Measurements from ENCODE around the gene ZBTB32.
A peak's percentile ranks its signal among the peaks of the same experiment; 100 is the strongest.
"Not testable (repeated sequence)": the region's sequence is repeated elsewhere in the genome, so short reads cannot be mapped to it uniquely, and the experiment has no call there.

ZBTB32 gene

DNA sequence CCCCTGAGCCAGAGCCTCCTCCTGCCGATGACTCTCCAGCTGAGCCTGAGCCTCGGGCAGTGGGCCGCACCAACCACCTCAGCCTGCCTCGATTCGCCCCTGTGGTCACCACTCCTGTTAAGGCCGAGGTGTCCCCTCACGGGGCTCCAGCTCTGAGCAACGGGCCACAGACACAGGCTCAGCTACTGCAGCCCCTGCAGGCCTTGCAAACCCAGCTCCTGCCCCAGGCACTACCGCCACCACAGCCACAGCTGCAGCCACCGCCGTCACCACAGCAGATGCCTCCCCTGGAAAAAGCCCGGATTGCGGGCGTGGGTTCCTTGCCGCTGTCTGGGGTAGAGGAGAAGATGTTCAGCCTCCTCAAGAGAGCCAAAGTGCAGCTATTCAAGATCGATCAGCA lies 17.0 kb downstream of the ZBTB32 start:
- H3K27ac ChIP-seq: peak overlapping the region; percentile 14; the same call in 1 of the 2 replicates
- TF ChIP-seq, protein P1, sequence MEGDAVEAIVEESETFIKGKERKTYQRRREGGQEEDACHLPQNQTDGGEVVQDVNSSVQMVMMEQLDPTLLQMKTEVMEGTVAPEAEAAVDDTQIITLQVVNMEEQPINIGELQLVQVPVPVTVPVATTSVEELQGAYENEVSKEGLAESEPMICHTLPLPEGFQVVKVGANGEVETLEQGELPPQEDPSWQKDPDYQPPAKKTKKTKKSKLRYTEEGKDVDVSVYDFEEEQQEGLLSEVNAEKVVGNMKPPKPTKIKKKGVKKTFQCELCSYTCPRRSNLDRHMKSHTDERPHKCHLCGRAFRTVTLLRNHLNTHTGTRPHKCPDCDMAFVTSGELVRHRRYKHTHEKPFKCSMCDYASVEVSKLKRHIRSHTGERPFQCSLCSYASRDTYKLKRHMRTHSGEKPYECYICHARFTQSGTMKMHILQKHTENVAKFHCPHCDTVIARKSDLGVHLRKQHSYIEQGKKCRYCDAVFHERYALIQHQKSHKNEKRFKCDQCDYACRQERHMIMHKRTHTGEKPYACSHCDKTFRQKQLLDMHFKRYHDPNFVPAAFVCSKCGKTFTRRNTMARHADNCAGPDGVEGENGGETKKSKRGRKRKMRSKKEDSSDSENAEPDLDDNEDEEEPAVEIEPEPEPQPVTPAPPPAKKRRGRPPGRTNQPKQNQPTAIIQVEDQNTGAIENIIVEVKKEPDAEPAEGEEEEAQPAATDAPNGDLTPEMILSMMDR (conservative IDR thresholded peaks at IDR 0.05): no peak

DNA sequence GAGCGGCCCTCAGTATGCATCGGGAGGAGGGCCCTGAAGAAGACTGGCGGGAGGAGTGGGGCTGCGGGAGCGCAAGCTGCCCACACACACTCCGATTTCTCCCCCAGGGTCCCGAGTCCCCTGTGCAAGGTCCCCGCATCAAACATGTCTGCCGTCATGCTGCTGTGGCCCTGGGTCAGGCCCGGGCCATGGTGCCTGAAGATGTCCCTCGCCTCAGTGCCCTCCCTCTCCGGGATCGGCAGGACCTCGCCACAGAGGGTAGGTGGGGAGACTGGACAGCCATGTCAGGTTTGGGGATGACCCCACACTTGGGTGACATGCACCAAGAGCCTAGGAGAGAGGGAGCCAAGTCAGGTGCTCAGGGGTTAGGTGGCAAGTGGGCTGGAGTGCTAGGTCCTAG lies 18.1 kb downstream of the ZBTB32 start:
- TF ChIP-seq, protein P1 (conservative IDR thresholded peaks at IDR 0.05): no peak
- no peak overlapping the region for H3K27ac ChIP-seq

DNA sequence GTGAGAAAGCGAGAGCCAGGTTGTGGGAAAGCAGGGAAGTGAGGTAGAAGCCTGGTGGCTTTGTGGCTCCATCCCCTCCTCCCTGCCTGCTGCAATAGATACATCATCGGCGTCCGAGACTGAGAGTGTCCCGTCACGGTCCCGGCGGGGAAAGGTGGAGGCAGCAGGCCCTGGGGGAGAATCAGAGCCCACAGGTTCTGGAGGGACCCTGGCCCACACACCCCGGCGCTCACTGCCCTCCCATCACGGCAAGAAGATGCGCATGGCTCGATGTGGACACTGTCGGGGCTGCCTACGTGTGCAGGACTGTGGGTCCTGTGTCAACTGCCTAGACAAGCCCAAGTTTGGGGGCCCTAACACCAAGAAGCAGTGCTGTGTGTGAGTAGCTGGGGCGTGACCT lies 18.5 kb downstream of the ZBTB32 start:
- TF ChIP-seq, protein P1 (conservative IDR thresholded peaks at IDR 0.05): no peak
- H3K27ac ChIP-seq: no peak overlapping the region

DNA sequence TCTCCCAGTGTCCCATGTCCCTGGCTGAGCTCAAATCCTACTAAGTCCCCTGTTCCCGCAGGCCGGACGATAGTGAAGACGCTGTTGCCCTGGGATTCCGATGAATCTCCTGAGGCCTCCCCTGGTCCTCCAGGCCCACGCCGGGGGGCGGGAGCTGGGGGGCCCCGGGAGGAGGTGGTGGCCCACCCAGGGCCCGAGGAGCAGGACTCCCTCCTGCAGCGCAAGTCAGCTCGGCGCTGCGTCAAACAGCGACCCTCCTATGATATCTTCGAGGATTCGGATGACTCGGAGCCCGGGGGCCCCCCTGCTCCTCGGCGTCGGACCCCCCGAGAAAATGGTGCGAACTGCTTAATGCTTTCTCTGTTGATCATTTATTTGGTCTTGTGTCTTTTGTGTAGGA lies 19.3 kb downstream of the ZBTB32 start:
- TF ChIP-seq, protein P1 (conservative IDR thresholded peaks at IDR 0.05): no peak

DNA sequence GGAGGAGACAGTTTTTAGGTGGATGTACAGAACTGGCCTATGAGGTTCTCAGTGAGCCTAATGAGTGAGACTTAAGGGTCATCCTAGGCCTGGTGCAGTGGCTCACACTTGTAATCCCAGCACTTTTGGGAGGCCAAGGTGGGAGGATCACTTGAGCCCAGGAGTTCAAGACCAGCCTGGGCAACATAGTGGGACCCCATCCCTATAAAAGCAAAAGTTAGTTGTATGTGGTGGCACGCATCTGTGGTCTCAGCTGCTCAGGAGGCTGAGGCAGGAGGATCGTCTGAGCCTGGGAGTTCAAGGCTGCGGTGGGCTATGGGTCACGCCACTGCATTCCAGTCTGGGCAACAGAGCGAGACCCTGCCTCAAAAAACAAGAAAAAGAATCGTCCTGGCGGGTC lies 19.8 kb downstream of the ZBTB32 start:
- not testable (repeated sequence) for H3K27ac ChIP-seq

More for the DNA sequence above, 19.3 kb downstream of the ZBTB32 start:
- H3K27ac ChIP-seq: no peak overlapping the region

DNA sequence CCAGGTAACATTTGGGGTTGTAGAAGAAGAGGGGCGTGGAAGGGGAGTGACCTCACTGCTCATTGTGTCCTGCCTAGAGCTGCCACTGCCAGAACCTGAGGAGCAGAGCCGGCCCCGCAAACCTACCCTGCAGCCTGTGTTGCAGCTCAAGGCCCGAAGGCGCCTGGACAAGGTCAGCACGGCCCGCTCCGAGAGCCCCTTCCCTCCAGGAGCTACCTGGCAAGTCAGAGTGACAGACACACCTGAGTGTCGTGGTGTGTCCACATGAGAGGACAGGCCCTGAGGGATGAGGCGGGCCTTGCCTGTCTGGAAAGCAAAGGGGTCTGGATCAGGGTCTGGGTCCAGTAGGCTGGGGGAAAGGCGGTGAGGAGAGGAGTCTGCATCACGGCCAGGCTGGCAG lies 20.2 kb downstream of the ZBTB32 start:
- no peak overlapping the region for H3K27ac ChIP-seq
- TF ChIP-seq, protein P1 (conservative IDR thresholded peaks at IDR 0.05): no peak

DNA sequence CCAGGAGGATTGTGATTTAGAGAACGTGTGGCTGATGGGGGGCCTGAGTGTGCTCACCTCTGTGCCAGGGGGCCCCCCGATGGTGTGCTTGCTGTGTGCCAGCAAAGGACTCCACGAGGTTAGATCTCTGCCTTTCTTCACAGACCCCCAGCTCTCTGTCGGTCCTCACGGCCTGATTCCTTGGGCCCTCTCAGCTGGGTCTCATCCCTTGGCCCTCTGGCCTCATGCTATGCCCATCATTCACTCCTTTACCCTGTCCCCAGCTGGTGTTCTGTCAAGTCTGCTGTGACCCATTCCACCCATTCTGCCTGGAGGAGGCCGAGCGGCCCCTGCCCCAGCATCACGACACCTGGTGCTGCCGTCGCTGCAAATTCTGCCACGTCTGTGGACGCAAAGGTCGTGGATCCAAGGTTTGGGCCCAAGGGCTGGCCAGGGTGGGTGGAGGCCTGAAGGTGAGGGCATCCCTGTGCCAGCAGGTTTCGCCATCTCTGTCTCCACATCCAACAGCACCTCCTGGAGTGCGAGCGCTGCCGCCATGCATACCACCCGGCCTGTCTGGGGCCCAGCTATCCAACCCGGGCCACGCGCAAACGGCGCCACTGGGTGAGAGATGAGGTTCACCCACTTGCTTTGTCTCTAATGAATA lies 21.0 kb downstream of the ZBTB32 start:
- no peak overlapping the region for H3K27ac ChIP-seq
- TF ChIP-seq, protein P1 (conservative IDR thresholded peaks at IDR 0.05): no peak

DNA sequence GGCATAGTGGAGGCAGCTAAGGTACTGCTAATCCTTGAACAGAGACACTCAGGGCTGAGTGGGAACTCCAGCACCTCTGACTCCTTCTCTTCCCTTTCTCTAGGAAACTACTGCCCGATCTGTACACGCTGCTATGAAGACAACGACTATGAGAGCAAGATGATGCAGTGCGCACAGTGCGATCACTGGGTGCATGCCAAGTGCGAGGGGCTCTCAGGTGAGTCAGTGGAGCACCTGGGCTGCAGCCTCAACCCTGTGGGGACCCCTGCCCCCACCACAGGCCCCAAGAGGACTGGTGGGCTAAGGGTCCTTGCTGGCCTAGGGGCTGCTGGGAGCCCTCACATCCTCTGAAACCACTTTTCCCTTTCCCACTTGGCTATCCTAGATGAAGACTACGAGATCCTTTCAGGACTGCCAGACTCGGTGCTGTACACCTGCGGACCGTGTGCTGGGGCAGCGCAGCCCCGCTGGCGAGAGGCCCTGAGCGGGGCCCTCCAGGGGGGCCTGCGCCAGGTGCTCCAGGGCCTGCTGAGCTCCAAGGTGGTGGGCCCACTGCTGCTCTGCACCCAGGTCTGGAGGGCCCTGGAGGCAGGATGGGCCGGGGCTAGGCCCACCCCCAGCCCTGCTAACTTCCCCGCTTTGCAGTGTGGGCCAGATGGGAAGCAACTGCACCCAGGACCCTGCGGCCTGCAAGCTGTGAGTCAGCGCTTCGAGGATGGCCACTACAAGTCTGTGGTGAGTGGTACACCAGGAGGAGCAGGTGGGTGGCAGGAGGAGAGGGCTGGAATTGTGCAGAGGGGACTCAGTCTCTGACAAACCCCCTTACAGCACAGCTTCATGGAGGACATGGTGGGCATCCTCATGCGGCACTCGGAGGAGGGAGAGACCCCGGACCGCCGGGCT lies 22.9 kb downstream of the ZBTB32 start:
- TF ChIP-seq, protein P1 (conservative IDR thresholded peaks at IDR 0.05): no peak
- H3K27ac ChIP-seq: no peak overlapping the region
